GM18517 (cell line): ENCODE data around the gene HOXC6.

ENCODE experiments used
- ATAC-seq: cut with Tn5 transposase; IDR thresholded peaks from one replicate; pipeline ENCODE4 v1.9.1; 2021; ENCODE audit warnings: mild to moderate bottlenecking, moderate library complexity; ENCODE audit not compliant: unreplicated experiment

The HOXC6 gene

GRCh38 chr12:54001283-54002187 is 26.7 kb upstream of the HOXC6 start:
- ATAC-seq = no peak

DNA sequence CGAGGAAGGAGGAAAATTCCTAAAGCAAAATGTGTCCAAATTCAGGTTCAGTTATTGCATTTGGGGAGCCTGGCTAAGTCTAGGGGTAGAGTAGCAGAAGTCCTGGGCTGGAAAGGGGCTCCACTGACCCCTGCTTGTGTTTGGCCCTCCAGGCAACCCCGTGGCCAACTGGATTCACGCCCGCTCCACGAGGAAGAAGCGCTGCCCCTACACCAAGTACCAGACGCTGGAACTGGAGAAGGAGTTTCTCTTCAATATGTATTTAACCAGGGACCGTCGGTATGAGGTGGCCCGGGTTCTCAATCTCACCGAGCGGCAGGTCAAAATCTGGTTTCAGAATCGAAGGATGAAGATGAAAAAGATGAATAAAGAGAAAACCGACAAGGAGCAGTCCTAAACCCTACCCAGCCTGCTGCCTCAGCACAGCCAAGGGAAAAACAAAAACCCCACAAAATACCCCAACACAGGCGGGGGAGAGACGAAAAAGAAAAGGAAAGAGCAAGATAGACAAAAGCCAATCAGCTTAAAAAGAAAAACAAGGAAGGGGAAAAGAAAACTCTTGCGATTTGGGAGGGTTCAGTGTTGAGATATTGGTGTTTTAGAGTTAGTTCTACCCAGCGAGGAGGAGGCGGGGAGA is 25.8 kb upstream of the HOXC6 start:
- no peak for ATAC-seq

GRCh38 chr12:54002915-54003389 is 25.3 kb upstream of the HOXC6 start:
- ATAC-seq = no peak

DNA sequence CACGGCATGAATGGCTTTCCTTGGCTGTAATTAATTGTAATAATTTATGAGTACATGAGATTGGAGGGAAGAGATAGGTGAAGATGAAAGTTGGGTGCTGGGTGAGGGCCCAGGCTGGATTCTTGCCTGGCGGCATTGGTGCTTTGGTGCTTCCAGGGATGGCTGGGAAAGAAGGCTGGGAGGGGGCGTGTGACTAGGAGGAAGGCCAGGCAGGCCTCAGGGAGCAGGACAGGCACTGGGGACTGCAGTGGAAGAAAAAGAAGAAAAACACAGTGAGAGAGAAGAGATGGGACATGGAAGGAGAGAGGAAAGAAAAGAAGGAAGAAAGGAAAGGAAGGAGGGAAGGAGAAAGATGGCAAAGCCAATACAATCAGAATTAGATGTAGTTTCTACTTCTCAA is 24.6 kb upstream of the HOXC6 start:
- ATAC-seq = no peak

DNA sequence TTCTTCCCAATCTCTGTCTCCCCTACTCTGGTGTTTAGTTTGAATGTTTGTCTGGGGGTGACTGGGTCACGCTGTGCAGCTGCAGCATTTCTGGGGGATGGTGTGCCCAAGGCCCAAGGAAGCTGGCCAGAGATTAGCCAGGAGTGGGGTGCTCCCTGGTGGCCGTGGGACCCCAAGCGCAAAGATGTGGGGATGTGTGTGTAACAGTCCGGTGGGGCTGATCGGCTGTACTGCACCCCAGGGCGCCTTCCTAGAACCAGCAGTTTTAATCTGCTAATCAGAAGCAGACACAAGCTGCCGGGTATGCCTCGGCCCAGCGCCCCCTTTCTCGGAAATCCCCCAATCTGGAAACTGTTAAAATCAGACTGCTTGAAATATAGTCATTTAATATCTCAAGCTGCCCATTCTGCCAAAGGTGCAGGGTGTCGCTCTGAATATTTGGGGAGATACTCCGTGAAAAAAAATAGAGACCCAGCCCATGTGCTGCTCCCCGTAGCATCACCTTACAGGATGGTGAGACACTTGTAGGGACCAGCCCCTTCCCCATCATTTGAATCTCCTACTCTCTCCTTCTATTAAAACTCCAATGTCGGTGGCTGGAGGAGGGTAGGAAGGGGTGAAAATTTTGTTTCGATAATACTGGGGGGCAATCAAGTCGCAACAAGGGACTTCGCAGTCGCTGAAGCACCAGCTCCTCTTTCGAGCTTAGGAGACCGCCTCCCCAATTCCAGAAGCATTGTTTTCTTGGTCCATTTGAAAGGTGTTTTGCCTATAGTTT is 24.0 kb upstream of the HOXC6 start:
- ATAC-seq = no peak

DNA sequence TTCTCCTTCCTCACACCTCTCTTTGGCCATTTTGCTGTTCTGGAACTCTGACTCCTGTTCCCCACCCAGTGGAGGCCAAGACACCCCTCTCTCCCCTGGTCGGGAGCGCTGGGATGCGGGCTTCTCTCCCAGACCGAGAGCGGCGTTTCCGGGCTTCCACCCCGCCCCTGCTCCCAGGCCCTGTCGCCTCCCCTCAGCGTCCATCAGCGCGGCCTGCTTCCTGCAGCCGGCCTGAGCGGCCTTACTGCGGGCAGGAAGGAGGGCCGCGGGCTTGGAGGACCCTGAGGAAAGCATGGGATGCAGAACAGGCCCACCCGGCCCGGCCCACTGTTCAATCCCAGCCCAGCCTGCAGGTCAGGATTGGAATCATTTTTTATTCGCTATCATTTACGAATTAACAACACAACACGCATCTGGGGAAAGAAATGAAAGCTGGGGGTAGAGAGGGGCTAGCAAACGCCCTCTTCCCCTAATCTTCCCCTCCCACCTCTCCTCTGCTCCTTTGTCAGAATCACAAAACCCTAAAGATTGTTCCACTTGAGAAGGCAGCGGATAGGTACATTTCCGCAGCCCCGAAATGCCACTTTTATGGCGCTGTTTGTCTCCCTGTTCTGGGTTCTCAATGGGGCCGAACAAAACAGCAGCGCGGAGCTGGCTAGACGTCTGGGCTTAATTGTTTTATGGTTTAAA is 23.3 kb upstream of the HOXC6 start:
- no peak for ATAC-seq

DNA sequence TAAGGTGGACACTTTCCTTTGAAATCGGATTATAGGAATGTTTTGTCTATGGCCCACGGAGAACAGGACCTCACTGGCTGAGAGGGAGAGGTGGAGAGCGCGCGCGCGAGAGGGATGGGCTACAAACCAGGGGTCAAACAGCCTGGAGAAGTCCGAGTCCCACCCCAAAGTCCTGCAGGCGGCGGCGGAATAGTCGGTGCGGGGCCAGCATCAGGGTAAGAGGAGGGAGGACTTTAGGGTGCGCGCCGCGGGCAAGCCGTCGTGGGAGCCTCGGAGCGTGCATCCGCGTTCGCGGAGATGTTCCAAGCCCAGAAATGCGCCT is 22.7 kb upstream of the HOXC6 start:
- no peak for ATAC-seq

GRCh38 chr12:54005853-54006558 is 22.2 kb upstream of the HOXC6 start:
- ATAC-seq = no peak

GRCh38 chr12:54006559-54007220 is 21.6 kb upstream of the HOXC6 start:
- no peak for ATAC-seq

DNA sequence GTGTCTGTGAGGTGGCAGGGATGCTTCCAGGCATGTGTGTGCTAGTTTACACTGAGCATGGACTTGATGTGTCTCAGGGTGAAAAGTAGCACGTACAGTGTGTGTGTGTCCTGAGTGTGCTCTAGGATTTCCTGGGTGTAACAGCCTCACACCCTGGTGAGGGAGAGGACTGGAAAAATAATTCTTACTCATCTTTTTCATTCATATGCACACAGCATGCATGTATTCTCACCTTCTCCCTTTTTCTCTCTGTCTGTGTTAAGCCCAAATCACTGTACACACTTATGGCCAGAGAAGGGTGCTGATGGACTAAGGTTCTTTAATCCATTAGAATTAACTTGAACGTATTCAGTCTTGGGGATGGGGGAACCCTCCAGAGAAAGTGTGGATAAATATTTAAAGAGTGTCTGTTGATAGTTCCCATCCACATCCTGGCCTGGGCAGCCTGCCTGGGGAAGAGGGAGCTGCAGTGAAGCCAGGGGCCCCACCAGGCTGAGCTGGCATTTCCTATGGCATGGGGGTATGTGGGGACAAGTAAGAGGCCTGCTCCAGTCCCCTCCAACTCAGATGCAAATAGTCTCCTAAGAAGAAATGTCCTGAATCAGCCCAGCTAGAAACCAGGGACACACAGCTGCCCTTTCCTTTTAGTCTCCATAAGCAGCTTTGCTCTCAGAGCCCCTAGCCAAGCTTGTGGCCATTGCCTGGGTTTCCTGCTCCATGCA is 20.5 kb upstream of the HOXC6 start:
- ATAC-seq = no peak

- no peak for ATAC-seq
Measured at GRCh38 chr12:54008260-54008552, 20.0 kb upstream of the HOXC6 start.

DNA sequence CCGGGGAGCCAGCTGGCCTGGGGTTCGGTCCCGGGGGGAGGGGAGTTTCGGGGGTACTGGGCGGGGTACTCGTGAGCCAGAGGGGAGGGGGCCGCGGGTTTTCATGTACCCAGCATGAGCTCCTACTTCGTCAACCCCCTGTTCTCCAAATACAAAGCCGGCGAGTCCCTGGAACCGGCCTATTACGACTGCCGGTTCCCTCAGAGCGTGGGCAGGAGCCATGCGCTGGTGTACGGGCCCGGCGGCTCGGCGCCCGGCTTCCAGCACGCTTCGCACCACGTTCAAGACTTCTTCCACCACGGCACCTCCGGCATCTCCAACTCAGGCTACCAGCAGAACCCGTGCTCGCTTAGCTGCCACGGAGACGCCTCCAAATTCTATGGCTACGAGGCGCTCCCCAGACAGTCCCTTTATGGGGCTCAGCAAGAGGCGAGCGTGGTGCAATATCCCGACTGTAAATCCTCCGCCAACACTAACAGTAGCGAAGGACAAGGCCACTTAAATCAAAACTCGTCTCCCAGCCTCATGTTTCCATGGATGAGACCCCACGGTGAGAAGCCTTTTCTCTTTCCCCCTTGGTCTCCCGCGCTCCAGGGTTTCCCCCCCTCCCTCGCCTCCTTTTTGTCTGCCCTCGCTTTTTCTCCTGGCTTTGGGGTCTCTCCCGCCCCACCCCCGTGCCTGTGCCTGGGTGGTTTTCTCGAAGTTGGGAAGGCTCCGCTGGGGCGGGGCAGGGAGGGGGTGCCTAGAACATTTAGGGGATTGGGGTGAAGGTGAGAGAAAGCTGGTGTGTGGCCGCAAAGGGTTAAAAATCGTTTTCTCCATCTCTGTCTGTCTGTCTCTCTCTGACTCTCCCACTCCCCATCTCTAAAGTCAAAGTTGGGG is 18.8 kb upstream of the HOXC6 start:
- no peak for ATAC-seq

DNA sequence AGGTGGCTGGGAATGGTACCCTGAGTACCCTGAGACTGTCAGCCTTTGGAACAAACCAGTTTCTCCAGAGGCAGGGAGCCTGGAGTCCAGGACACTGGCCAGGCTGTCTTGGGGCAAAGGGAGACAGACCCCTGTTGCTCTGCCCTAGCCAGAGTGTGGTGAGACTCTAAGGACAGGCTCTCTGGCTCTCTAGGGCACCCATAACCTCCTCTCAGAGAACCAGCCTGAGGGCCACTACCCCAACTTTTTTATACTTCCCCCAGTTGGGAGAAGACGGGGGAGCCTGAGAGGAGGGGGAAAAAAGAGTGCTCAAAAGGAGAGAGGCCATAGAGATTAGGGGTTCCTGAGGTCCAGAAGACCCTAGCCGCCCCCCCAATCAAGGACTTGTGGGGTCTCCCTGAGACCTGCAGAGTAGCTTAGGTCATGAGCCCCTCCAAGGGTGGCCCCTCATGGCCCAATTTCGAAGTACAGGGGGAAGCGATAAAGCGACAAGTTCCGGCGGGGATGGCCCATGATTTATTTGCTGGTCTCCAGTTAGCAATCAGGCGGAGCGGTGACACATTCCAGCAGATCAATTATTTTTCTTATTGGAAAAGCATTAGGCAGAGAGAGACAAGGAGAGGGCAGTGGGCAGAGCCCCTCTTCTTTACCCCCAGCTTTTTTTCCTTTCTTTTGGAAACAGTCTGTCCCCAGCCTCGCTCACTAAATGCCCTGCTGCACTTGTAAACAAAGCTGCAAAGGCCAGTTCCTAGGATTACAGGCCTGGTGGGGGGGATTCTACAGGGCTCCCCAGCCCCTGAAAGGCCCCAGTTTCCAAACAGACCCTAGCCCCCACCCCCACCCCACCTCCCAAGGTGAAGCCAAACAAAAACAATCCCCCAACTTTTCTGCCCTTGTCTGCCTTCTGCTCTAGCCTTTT is 17.9 kb upstream of the HOXC6 start:
- ATAC-seq = no peak

DNA sequence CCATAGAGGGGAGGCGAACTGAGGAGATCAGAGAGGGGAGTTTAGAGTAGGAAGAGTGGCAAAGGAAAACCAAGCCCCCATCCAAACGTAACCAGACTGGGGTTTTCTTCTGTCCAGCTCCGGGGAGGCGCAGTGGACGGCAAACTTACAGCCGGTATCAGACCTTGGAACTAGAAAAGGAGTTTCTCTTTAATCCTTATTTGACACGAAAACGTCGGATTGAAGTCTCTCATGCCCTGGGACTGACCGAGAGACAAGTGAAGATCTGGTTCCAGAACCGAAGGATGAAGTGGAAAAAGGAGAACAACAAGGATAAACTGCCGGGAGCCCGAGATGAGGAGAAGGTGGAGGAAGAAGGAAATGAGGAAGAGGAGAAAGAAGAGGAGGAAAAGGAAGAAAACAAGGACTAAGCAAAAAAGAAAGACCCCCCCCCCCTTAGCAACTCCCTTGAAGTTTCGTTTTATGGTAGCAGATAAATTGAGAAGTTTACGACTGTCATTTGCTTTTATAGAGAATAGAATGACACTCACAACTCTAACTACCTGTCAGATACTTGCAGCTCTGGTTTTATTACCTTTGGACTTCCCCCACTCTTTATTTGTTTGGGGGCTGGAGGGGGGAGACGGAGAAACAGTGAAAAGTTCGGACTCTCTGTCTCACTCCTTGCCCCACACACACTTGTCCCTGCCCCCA is 17.1 kb upstream of the HOXC6 start:
- ATAC-seq = no peak

- no peak for ATAC-seq
Measured at GRCh38 chr12:54011665-54012532, 16.3 kb upstream of the HOXC6 start.
